Measurements from ENCODE around the gene KDM4B.
"Not testable (repeated sequence)": the region's sequence is repeated elsewhere in the genome, so short reads cannot be mapped to it uniquely, and the experiment has no call there.

DNA sequence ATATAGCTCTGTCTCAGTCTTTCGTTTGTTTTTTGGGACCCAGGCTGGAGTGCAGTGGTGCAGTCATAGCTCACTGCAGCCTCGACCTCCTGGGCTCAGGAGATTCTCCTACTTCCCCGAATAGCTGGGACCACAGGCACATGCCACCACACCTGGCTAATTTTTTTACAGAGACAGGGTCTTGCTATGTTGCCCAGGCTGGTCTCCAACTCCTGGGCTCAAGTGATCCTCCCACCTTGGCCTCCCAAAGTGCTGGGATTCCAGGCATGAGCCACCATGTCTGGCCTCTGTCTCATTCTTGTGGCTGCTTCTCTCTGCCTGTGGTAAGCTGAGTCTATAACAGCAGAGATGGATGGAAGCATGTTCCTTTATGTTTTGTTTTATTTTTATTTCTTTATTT is 226.7 kb downstream of the KDM4B start:
- TF ChIP-seq, protein P1, sequence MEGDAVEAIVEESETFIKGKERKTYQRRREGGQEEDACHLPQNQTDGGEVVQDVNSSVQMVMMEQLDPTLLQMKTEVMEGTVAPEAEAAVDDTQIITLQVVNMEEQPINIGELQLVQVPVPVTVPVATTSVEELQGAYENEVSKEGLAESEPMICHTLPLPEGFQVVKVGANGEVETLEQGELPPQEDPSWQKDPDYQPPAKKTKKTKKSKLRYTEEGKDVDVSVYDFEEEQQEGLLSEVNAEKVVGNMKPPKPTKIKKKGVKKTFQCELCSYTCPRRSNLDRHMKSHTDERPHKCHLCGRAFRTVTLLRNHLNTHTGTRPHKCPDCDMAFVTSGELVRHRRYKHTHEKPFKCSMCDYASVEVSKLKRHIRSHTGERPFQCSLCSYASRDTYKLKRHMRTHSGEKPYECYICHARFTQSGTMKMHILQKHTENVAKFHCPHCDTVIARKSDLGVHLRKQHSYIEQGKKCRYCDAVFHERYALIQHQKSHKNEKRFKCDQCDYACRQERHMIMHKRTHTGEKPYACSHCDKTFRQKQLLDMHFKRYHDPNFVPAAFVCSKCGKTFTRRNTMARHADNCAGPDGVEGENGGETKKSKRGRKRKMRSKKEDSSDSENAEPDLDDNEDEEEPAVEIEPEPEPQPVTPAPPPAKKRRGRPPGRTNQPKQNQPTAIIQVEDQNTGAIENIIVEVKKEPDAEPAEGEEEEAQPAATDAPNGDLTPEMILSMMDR (conservative IDR thresholded peaks at IDR 0.05), result not testable (repeated sequence)
- TF ChIP-seq ZFX (IDR thresholded peaks at IDR 0.05), result not testable (repeated sequence)

All from C4-2B (cell line).